Measurements from ENCODE around the gene MITF. TPM values are rescaled to one million over a fixed set of nuclear protein-coding genes. Genes with fewer than 3 reads are reported as not detected.
"Not testable (repeated sequence)": the region's sequence is repeated elsewhere in the genome, so short reads cannot be mapped to it uniquely, and the experiment has no call there.

The MITF gene
- total and polyA plus RNA-seq, 5 donors, result 18.6 to 75.3 (median 52.7) TPM

DNA sequence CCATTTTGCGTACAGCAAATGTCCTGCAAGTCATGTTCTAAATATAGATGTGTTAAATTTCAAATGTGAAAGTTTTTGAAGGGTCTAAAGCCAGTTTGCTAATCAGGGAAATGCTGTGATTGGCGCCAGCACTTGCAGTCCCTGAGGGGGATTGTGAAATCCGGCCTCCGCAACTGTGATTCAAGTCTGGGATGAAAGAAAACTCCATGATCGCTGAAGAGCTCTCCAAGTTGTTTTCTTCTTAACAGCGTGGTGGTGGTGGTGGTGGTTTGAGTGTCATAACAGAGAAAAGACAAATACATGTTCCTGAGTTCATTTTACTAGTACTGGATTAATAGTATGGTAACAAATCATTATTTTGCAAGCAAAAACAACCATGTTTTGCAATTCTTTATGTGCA lies 51.8 kb downstream of the MITF start:
- 8% methylated on average over 6 of the region's 6 CpGs for WGBS
- ATAC-seq (peak; percentile 89 to 90), DNase-seq (peak; percentile 78 to 88 (median 88))
- Histone ChIP-seq H3K9me3 (ENCODE audit: control insufficient read depth, low read length) (no peaks in the 10 kb centered on the region), H3K27me3 (ENCODE audit: control insufficient read depth, insufficient read depth) (no peaks in the 10 kb centered on the region), H3K4me1 (ENCODE audit: control insufficient read depth, insufficient read depth, low read length) (peaks cover 6% of the 10 kb centered on the region), H3K27ac (ENCODE audit: low read length) (no peak overlapping the region), H3K4me3 (ENCODE audit: low read length) (peak overlapping the region; percentile 23)
- intact Hi-C loops (cut with DNase I), result loop anchor here (5.0 to 10.0 kb wide), 3 partner anchors 99 to 106 kb away; no protein-coding TSS in a partner anchor

DNA sequence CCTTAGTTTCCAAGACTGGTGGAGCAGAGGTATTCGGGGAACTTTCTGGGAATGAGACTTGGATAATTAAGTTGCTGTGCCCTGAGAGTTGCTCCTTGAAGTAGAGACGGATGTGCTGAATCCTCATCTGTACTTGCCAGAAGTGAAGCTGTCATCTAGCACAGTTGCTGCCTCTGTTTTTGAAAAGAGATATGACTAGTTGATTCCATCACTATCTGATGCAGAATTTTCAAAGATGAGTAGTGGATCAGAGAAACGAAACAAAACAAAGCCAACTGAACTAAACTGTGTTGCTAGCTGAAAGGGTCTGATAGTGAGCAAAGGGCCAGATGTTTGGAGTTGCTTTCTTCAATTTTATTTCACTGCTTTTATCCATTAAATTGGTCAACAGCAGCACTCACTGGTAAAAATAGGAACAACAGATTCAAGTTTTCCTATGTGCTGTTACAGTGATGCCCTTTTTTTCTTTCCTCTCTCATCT lies 52.7 kb downstream of the MITF start:
- Histone ChIP-seq H3K4me1 (ENCODE audit: control insufficient read depth, insufficient read depth, low read length) (peaks cover 3% of the 10 kb centered on the region), H3K27me3 (ENCODE audit: control insufficient read depth, insufficient read depth) (no peaks in the 10 kb centered on the region), H3K4me3 (ENCODE audit: low read length) (no peak overlapping the region), H3K27ac (ENCODE audit: low read length) (peak overlapping the region; percentile 50), H3K9me3 (ENCODE audit: control insufficient read depth, low read length) (no peaks in the 10 kb centered on the region)
- 10% methylated on average over 3 of the region's 3 CpGs for WGBS
- no peak for DNase-seq
- peak; percentile 59 to 63 for ATAC-seq
- intact Hi-C loops (cut with DNase I), result loop anchor here (5.0 to 10.0 kb wide), 3 partner anchors 100 to 107 kb away; no protein-coding TSS in a partner anchor

DNA sequence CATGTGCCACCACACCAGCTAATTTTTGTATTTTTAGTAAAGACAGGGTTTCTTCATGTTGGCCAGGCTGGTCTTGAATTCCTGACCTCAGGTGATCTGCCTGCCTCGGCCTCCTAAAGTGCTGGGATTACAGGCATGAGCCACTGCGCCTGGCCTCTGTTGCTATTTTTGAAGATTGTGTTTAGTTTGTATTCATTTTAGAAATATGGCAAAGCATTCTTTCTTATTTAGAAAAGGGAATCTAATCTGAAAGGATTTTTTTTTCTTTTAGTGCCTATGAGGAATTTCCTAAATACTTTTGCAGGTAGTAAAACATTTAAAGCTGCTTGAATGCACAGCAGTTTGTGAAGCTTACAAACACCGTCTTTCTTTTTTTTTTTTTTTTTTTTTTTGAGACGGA lies 56.9 kb downstream of the MITF start:
- DNase-seq; H3K9me3 ChIP-seq (ENCODE audit: control insufficient read depth, low read length); H3K27ac ChIP-seq (ENCODE audit: low read length); ATAC-seq; H3K4me1 ChIP-seq (ENCODE audit: control insufficient read depth, insufficient read depth, low read length); H3K27me3 ChIP-seq (ENCODE audit: control insufficient read depth, insufficient read depth); H3K4me3 ChIP-seq (ENCODE audit: low read length): not testable (repeated sequence)
- intact Hi-C loops (cut with DNase I), result loop anchor here in 1 of 4 donors (10.0 kb wide), 1 partner anchor 111 kb away; no protein-coding TSS in a partner anchor
- 84% methylated on average over 3 of the region's 4 CpGs for WGBS

DNA sequence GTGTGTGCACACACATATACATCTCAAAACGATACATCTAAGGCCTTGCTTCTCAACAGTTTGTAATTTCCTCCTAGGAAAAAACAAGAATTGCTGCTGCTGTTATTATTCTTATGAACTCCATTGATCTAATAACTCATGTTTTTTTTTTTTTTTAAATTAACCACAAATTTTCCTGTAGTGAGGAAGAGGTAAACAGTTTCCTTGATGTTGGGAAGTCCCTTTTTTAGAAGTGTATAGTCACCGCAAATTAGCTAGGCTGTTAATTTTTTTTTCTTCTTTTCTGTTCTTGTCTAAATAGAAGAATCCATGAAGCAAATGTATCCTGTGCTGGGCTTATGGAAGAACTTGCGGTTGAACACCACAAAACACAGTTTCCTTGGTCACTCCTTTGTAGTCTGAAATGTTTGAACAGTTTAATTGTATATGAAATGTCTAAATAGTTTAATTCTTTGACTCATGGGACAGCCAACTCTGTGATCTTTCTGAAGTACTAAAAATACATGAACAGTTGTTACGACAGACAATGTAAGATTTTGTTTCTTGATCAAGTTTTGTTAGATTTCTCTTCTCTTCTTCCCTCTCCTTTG lies 64.5 kb downstream of the MITF start:
- Histone ChIP-seq H3K27ac (ENCODE audit: low read length) (no peak overlapping the region), H3K4me3 (ENCODE audit: low read length) (no peak overlapping the region), H3K9me3 (ENCODE audit: control insufficient read depth, low read length) (no peaks in the 10 kb centered on the region), H3K27me3 (ENCODE audit: control insufficient read depth, insufficient read depth) (no peaks in the 10 kb centered on the region), H3K4me1 (ENCODE audit: control insufficient read depth, insufficient read depth, low read length) (peaks cover 3% of the 10 kb centered on the region)
- no peak for DNase-seq
- no peak for ATAC-seq
- WGBS, result 80% methylated on average over 4 of the region's 4 CpGs
- intact Hi-C loops (cut with DNase I), result no loop called here

DNA sequence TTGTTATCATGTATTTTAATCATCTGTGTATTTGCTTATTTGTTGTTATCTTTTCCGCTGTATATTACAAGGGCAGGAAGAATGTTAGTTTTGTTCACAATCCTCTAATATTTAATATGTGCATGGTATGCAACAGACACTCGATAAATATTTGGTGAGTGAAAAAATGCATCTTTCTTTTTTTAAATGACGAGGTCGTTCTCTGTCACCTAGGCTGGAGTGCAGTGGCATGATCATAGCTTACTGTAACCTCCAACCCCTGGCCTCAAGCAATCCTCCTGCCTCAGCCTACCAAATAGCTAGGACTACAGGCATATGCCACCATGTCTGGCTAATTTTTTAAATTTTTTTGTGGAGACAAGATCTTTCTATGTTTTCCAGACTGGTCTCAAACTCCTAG lies 66.2 kb downstream of the MITF start:
- no peak overlapping the region for H3K27ac ChIP-seq (ENCODE audit: low read length)
- intact Hi-C loops (cut with DNase I), result no loop called here
- 77% methylated on average over 4 of the region's 4 CpGs for WGBS
- DNase-seq, result no peak
- H3K27me3 ChIP-seq (ENCODE audit: control insufficient read depth, insufficient read depth), result no peaks in the 10 kb centered on the region
- H3K4me3 ChIP-seq (ENCODE audit: low read length), result no peak overlapping the region
- ATAC-seq, result no peak
- peaks cover 3% of the 10 kb centered on the region for H3K4me1 ChIP-seq (ENCODE audit: control insufficient read depth, insufficient read depth, low read length)
- no peaks in the 10 kb centered on the region for H3K9me3 ChIP-seq (ENCODE audit: control insufficient read depth, low read length)

DNA sequence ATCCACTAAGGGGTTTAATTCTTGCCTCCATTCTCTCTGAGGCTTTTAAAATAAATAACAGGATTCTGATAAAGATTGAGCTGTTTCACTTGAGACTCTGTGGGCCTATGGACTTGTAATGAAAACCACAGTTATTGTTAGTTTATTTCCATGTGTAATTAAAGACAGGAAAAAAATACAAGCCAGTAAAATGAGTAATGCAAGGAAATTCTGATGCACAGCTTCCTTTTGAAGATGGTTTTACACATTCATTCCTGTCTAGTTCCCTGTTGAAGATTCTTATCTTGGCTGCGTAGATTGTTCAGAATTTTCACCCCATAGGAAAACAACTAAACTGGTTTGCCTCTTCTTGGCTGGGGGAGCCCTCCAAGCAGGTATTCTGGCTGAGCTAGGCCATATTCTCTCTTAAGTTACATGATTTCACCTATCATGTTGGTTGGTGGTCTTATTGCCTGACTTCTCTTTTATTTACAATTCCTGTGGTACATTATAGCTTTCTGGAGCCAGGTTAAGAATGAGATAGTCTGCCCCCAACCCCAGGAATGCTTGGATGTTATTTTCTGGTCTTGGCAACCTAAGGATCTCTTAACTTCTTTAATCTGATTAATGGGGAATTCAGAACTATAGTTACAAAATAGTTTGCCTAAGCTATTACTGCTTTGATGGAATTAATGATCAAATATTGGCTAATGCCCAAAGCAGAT lies 67.6 kb downstream of the MITF start:
- DNase-seq (no peak), ATAC-seq (no peak)
- WGBS, result 78% methylated on average over 1 of the region's 1 CpG
- no peaks in the 10 kb centered on the region for H3K9me3 ChIP-seq (ENCODE audit: control insufficient read depth, low read length)
- H3K4me1 ChIP-seq (ENCODE audit: control insufficient read depth, insufficient read depth, low read length), result peaks cover 6% of the 10 kb centered on the region
- H3K27ac ChIP-seq (ENCODE audit: low read length), result no peak overlapping the region
- intact Hi-C loops (cut with DNase I), result no loop called here
- H3K4me3 ChIP-seq (ENCODE audit: low read length), result no peak overlapping the region
- no peaks in the 10 kb centered on the region for H3K27me3 ChIP-seq (ENCODE audit: control insufficient read depth, insufficient read depth)

DNA sequence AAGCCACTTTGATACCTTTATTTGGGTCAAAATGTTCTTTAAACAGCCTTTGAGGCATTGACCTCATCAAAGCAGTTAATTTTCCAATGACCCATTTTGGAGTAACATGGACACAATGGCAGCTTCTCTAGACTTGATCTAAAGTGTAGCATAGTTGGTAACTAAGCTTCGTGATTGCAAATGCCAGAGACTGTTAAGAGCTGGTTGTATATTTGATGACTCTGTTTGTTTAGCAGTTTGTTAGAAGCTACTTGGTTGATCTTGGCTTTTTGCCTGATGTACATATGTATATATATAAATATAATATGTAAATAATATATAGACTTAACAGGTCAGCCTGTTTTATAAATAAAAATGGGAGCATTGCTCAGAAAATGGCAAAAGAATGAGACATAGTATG lies 68.4 kb downstream of the MITF start:
- peaks cover 6% of the 10 kb centered on the region for H3K4me1 ChIP-seq (ENCODE audit: control insufficient read depth, insufficient read depth, low read length)
- no peaks in the 10 kb centered on the region for H3K27me3 ChIP-seq (ENCODE audit: control insufficient read depth, insufficient read depth)
- DNase-seq (no peak), ATAC-seq (no peak)
- intact Hi-C loops (cut with DNase I), result no loop called here
- no peaks in the 10 kb centered on the region for H3K9me3 ChIP-seq (ENCODE audit: control insufficient read depth, low read length)
- H3K27ac ChIP-seq (ENCODE audit: low read length), result no peak overlapping the region
- no peak overlapping the region for H3K4me3 ChIP-seq (ENCODE audit: low read length)
- 93% methylated on average over 1 of the region's 1 CpG for WGBS

DNA sequence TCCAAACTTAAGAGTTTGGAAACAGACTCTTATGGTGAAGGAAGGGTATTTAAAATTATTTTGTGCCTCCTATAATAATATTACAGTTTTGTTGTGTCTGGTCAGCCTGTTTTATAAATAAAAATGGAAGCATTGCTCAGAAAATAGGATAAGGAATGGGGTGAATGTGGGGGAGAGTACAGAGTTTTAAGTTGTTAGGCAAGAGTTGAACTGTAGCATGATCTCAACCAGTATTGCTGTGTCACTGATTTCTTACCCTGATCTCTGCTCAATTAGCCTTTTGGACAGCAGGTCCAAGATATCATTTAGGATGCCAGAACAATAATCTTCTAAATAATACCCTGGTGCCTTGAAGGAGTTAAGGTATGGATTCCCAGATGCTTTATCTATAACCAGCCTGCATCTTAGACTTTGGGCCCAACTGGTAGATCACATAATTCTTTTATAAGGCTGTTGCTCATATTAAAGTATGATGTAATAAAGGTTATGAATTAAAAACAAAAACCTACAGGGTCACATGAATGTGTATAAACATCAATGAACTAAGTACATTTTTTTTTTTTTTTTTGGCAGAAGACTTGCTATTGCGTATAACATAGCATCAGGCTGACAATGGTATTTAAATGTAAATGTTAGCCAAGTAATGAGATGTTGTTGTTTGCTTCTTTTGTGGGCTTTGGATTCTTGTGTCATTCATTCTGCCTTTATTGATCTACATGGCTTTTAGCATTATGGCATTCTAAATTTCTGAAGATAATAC lies 70.0 kb downstream of the MITF start:
- no peak for ATAC-seq
- intact Hi-C loops (cut with DNase I), result no loop called here
- H3K4me3 ChIP-seq (ENCODE audit: low read length), result no peak overlapping the region
- H3K9me3 ChIP-seq (ENCODE audit: control insufficient read depth, low read length), result no peaks in the 10 kb centered on the region
- H3K4me1 ChIP-seq (ENCODE audit: control insufficient read depth, insufficient read depth, low read length), result peaks cover 6% of the 10 kb centered on the region
- 94% methylated on average over 1 of the region's 1 CpG for WGBS
- no peaks in the 10 kb centered on the region for H3K27me3 ChIP-seq (ENCODE audit: control insufficient read depth, insufficient read depth)
- DNase-seq, result no peak
- H3K27ac ChIP-seq (ENCODE audit: low read length), result no peak overlapping the region

DNA sequence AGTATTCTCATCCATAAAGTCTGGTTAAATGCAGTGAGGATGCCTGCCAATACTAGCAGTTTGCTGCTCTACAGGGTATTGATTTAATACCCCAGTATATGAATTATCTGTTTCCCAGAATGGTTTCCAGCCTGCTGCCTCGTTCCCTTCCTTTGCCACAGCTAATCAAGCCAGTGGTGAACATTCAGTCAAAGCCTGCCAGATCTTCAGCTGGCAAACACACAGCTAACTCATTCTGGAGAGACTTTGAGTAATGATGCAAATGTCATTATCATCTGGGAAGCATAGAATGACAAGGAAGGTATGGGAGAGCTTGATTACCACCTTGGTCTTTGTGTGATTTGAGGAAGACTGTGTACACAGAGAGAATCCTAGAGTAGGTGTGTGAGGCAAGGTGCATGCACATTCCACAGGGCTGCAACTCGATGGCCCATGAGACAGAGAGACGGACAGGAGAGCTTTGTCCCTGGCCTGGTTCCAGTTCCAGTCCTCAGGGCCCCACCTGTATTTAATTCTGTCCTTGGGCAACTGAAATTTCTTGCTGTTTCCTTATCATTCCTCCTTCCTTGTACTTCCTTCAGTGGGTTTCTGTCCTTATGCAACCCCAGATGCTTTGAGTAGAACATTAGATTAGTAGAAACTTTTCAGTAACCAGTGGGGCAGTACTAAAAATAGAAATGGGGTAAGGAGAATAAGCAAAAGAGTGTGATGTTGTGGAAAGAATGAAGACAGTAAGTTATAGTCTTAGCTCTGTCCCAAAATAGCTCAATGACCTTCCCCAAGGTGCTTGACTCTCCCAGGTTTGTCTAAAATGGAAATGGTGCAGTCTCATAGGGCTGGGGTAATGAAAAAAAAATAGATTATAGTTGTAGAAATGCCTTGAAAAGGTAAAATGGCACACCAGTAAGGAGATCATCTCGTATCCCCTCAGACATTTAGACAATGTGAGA lies 72.5 kb downstream of the MITF start:
- DNase-seq, result no peak
- WGBS, result 62% methylated on average over 4 of the region's 4 CpGs
- no peaks in the 10 kb centered on the region for H3K9me3 ChIP-seq (ENCODE audit: control insufficient read depth, low read length)

DNA sequence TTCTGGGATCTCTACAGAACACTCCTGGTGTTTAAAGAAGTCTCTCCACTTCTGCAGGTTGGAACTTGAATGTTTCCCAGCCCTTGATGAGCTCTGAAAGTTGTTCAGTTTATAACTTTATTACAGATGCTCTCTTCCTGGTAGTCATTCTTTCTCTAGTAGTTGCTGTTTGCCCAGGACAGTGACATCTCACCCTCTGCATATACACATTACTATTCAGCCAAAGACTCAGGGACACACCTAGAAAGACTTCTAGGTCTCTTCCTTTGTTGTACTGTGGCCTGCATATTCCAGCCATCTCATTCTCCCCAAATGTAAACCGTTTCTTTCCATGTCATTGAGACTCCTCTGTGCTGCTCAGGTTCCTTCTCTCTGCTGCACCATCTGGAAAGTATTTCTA lies 76.7 kb downstream of the MITF start:
- no peak overlapping the region for H3K4me3 ChIP-seq (ENCODE audit: low read length)
- no peak overlapping the region for H3K27ac ChIP-seq (ENCODE audit: low read length)
- ATAC-seq, result no peak
- H3K9me3 ChIP-seq (ENCODE audit: control insufficient read depth, low read length), result no peaks in the 10 kb centered on the region
- no peaks in the 10 kb centered on the region for H3K27me3 ChIP-seq (ENCODE audit: control insufficient read depth, insufficient read depth)
- whole genome bisulfite sequencing, result 50% methylated on average over 1 of the region's 1 CpG
- H3K4me1 ChIP-seq (ENCODE audit: control insufficient read depth, insufficient read depth, low read length), result peaks cover 5% of the 10 kb centered on the region
- DNase-seq, result no peak
- intact Hi-C loops (cut with DNase I), result no loop called here

More for the DNA sequence above, 72.5 kb downstream of the MITF start:
- Histone ChIP-seq H3K27me3 (ENCODE audit: control insufficient read depth, insufficient read depth) (no peaks in the 10 kb centered on the region), H3K4me1 (ENCODE audit: control insufficient read depth, insufficient read depth, low read length) (peaks cover 6% of the 10 kb centered on the region), H3K4me3 (ENCODE audit: low read length) (no peak overlapping the region), H3K27ac (ENCODE audit: low read length) (peak overlapping the region; percentile 13)
- ATAC-seq, result peak; percentile 30 to 35
- intact Hi-C loops (cut with DNase I), result no loop called here

Data from right cardiac atrium (tissue), 5 donors.